Liver (tissue), 9 donors: ENCODE data around the gene CCDC187. TPM values are rescaled to one million over a fixed set of nuclear protein-coding genes. Genes with fewer than 3 reads are reported as not detected.

Experiments
- DNase-seq: peaks from one replicate; pipeline ENCODE4 v3.0.0-alpha.2; 2017; ENCODE audit warnings: low spot score
- H3K27ac ChIP-seq, 2 donors: one replicate each; pipeline ENCODE4 v1.7.0; 2013; ENCODE audit warnings: inconsistent platforms in 2 of 2, low read length in 2 of 2, control low read depth in 1 of 2, low read depth in 1 of 2, mild to moderate bottlenecking in 1 of 2
- H3K27me3 ChIP-seq, 4 donors: one replicate each; pipeline versions ENCODE4 v1.6.1 to v1.7.0; 2013; ENCODE audit warnings: low read length in 3 of 4, inconsistent platforms in 1 of 4, mild to moderate bottlenecking in 1 of 4, moderate library complexity in 1 of 4; ENCODE audit not compliant: control insufficient read depth in 4 of 4, insufficient read depth in 4 of 4
- H3K36me3 ChIP-seq, 4 donors: one replicate each; pipeline versions ENCODE4 v1.6.1 to v1.7.0; 2013; ENCODE audit warnings: low read length in 3 of 4, mild to moderate bottlenecking in 3 of 4, low read depth in 1 of 4, moderate library complexity in 1 of 4; ENCODE audit not compliant: control insufficient read depth in 4 of 4, insufficient read depth in 3 of 4
- H3K4me1 ChIP-seq, 4 donors: one replicate each; pipeline versions ENCODE4 v1.6.1 to v1.7.0; 2013; ENCODE audit warnings: low read length in 3 of 4, mild to moderate bottlenecking in 3 of 4, moderate library complexity in 1 of 4; ENCODE audit not compliant: control insufficient read depth in 4 of 4, insufficient read depth in 4 of 4
- H3K4me3 ChIP-seq, 3 donors: one replicate each; pipeline versions ENCODE4 v1.6.1 to v1.7.0; 2013; ENCODE audit warnings: low read length in 3 of 3, control low read depth in 1 of 3, low read depth in 1 of 3, mild to moderate bottlenecking in 1 of 3
- H3K9ac ChIP-seq, 2 donors: one replicate each; pipeline ENCODE4 v1.7.0; 2013; ENCODE audit warnings: low read length in 2 of 2, mild to moderate bottlenecking in 2 of 2, moderate library complexity in 2 of 2, control low read depth in 1 of 2, low read depth in 1 of 2
- H3K9me3 ChIP-seq, 4 donors: one replicate each; pipeline versions ENCODE4 v1.6.1 to v1.7.0; 2013; ENCODE audit warnings: low read length in 3 of 4; ENCODE audit not compliant: control insufficient read depth in 4 of 4
- ATF3 ChIP-seq: IDR thresholded peaks from 2 replicates; pipeline ENCODE4 v1.6.1; 2016; ENCODE audit warnings: antibody characterized with exemption
- EGR1 ChIP-seq, 2 donors: IDR thresholded peaks; 2 replicates each; pipeline ENCODE4 v1.6.1; 2016 to 2018; ENCODE audit warnings: antibody characterized with exemption in 2 of 2, low read depth in 2 of 2
- FOXA1 ChIP-seq: IDR thresholded peaks from 2 replicates; pipeline ENCODE4 v1.6.1; 2016; ENCODE audit warnings: antibody characterized with exemption
- FOXA2 ChIP-seq: IDR thresholded peaks from 2 replicates; pipeline ENCODE4 v1.6.1; 2016; ENCODE audit warnings: antibody characterized with exemption
- GABPA ChIP-seq, 2 donors: IDR thresholded peaks in 1 of 2; conservative IDR thresholded peaks in 1 of 2; 2 replicates each; pipeline ENCODE4 v1.6.1; 2016; ENCODE audit warnings: antibody characterized with exemption in 2 of 2, mild to moderate bottlenecking in 1 of 2, moderate library complexity in 1 of 2
- HNF4A ChIP-seq, 2 donors: conservative IDR thresholded peaks; 2 replicates each; pipeline ENCODE4 v1.6.1; 2016; ENCODE audit warnings: antibody characterized with exemption in 2 of 2, mild to moderate bottlenecking in 2 of 2
- HNF4G ChIP-seq: IDR thresholded peaks from 2 replicates; pipeline ENCODE4 v1.6.1; 2016; ENCODE audit warnings: antibody characterized with exemption
- MAX ChIP-seq: IDR thresholded peaks from 2 replicates; pipeline ENCODE4 v1.6.1; 2016; ENCODE audit warnings: antibody characterized with exemption
- RAD21 ChIP-seq, 2 donors: IDR thresholded peaks; 2 replicates each; pipeline ENCODE4 v1.6.1; 2016; ENCODE audit warnings: antibody characterized with exemption in 2 of 2, mild to moderate bottlenecking in 2 of 2
- REST ChIP-seq: IDR thresholded peaks from 2 replicates; pipeline ENCODE4 v1.6.1; 2016; ENCODE audit warnings: antibody characterized with exemption, mild to moderate bottlenecking
- RXRA ChIP-seq, 2 donors: IDR thresholded peaks; 2 replicates each; pipeline ENCODE4 v1.6.1; 2017 to 2018; ENCODE audit warnings: antibody characterized with exemption in 2 of 2, mild to moderate bottlenecking in 1 of 2
- SP1 ChIP-seq: IDR thresholded peaks from 2 replicates; pipeline ENCODE4 v1.6.1; 2018; ENCODE audit warnings: antibody characterized with exemption, mild to moderate bottlenecking
- TAF1 ChIP-seq: conservative IDR thresholded peaks from 2 replicates; pipeline ENCODE4 v1.6.1; 2016; ENCODE audit warnings: antibody characterized with exemption, mild to moderate bottlenecking
- YY1 ChIP-seq: IDR thresholded peaks from 2 replicates; pipeline ENCODE4 v1.6.1; 2016; ENCODE audit warnings: antibody characterized with exemption, mild to moderate bottlenecking
- ZBTB33 ChIP-seq: IDR thresholded peaks from 2 replicates; pipeline ENCODE4 v1.6.1; 2016; ENCODE audit warnings: antibody characterized with exemption
- WGBS: extraction: QIAGEN DNeasy Blood & Tissue Kit; methylation state at CpG from one replicate; pipeline ENCODE4 v1.1.7; 2013; 5-methylcytosine and 5-hydroxymethylcytosine counted together
- polyA plus RNA-seq, 2 donors: library from polyadenylated mRNA; stranded (reverse) in 1 of 2; unstranded in 1 of 2; fragments of 200-250 nt in 1 of 2; fragments of >200 nt in 1 of 2; fragmentation: Nextera tagmentation in 1 of 2; extraction: Ambion mirVana in 1 of 2; gene quantifications; one replicate each; pipeline versions ENCODE4 v1.2.1 to v1.2.3, GENCODE V29; 2013 to 2015
- total RNA-seq, 2 donors: library from RNA; depleted of rRNA; stranded (reverse); fragments of >200 nt; gene quantifications; one replicate each; pipeline ENCODE4 v1.2.3, GENCODE V29; 2014
- donor health status: healthy.
- donor health status: healthy.
- donor health status: healthy.
- donor health status: healthy.
- donor health status: healthy.

Gene CCDC187
- total and polyA plus RNA-seq, 4 donors = 0.05 TPM; not detected in 3

GRCh38 chr9:136233411-136233810 lies 70.5 kb downstream of the CCDC187 start (continued):
- TF ChIP-seq ZBTB33 (no peak), RAD21 (IDR thresholded peaks at IDR 0.05) (no peak)

- Histone ChIP-seq H3K4me3 (no peak overlapping the region), H3K9ac (no peak overlapping the region), H3K9me3 (no peaks in the 10 kb centered on the region), H3K36me3 (peaks cover 0 to 6% (median 0%) of the 10 kb centered on the region in 4 donors), H3K4me1 (peaks cover 8 to 20% (median 11%) of the 10 kb centered on the region in 4 donors), H3K27me3 (no peaks in the 10 kb centered on the region), H3K27ac (no peak overlapping the region)
- 78% methylated on average over 10 of the region's 10 CpGs for WGBS
- DNase-seq = no peak
- TF ChIP-seq HNF4G (no peak), REST (no peak), ATF3 (no peak), FOXA2 (no peak), GABPA (IDR thresholded peaks at IDR 0.05 in 1 of 2, conservative IDR thresholded peaks at IDR 0.05 in 1 of 2) (no peak), MAX (no peak), YY1 (no peak), HNF4A (conservative IDR thresholded peaks at IDR 0.05) (no peak), RAD21 (IDR thresholded peaks at IDR 0.05) (no peak), FOXA1 (no peak), SP1 (no peak)
Observed at GRCh38 chr9:136232969-136233368, 70.9 kb downstream of the CCDC187 start.

- H3K36me3 ChIP-seq = peaks cover 0 to 5% (median under 1%) of the 10 kb centered on the region in 4 donors
- H3K9ac ChIP-seq = no peak overlapping the region
- whole genome bisulfite sequencing = 81% methylated on average over 31 of the region's 31 CpGs
- peak overlapping the region; percentile 77 to 81 for H3K27ac ChIP-seq
- no peaks in the 10 kb centered on the region for H3K27me3 ChIP-seq
- H3K9me3 ChIP-seq = no peaks in the 10 kb centered on the region
- no peak overlapping the region for H3K4me3 ChIP-seq
- DNase-seq = no peak
- peaks cover 8 to 20% (median 11%) of the 10 kb centered on the region in 4 donors for H3K4me1 ChIP-seq
- no peak for TF ChIP-seq REST
- TF ChIP-seq GABPA (IDR thresholded peaks at IDR 0.05 in 1 of 2, conservative IDR thresholded peaks at IDR 0.05 in 1 of 2) = no peak
- no peak for TF ChIP-seq YY1
- TF ChIP-seq RXRA (IDR thresholded peaks at IDR 0.05) = no peak
- no peak for TF ChIP-seq RAD21 (IDR thresholded peaks at IDR 0.05)
- TF ChIP-seq TAF1 = no peak
- TF ChIP-seq EGR1 (IDR thresholded peaks at IDR 0.05; ENCODE audit: low read depth in 2 of 2) = no peak
- TF ChIP-seq FOXA2 = no peak
- no peak for TF ChIP-seq FOXA1
- no peak for TF ChIP-seq MAX
- no peak for TF ChIP-seq ATF3
- TF ChIP-seq HNF4A (conservative IDR thresholded peaks at IDR 0.05) = no peak
Observed at GRCh38 chr9:136231478-136232297, 72.2 kb downstream of the CCDC187 start.
